Left forelimb (tissue), 1 donor: ENCODE results near the gene ENDOU.

ENCODE experiments used
- DNase-seq: peaks from one replicate; pipeline ENCODE4 v3.0.0-alpha.2; 2018; ENCODE audit warnings: low spot score

ENDOU gene

DNA sequence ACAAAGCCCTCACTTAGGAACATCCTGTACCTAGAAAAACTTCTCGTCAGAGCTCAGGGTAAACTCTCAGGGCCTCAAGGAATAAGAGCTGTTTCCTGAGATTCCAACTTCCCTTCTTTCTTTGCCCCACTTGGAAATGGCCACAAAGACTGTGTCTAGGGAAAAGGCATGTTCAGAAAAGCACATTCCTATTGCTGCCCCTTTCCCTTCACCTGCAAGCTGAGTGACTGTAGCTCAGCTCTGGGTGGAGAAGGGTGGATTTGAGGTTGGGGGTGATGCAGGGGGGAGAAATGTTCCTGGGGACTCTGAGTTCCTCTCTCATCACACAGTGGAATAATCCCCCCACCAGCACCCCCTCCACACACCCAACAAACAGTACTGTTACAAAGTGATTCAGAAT lies 6.8 kb downstream of the ENDOU start:
- no peak for DNase-seq

DNA sequence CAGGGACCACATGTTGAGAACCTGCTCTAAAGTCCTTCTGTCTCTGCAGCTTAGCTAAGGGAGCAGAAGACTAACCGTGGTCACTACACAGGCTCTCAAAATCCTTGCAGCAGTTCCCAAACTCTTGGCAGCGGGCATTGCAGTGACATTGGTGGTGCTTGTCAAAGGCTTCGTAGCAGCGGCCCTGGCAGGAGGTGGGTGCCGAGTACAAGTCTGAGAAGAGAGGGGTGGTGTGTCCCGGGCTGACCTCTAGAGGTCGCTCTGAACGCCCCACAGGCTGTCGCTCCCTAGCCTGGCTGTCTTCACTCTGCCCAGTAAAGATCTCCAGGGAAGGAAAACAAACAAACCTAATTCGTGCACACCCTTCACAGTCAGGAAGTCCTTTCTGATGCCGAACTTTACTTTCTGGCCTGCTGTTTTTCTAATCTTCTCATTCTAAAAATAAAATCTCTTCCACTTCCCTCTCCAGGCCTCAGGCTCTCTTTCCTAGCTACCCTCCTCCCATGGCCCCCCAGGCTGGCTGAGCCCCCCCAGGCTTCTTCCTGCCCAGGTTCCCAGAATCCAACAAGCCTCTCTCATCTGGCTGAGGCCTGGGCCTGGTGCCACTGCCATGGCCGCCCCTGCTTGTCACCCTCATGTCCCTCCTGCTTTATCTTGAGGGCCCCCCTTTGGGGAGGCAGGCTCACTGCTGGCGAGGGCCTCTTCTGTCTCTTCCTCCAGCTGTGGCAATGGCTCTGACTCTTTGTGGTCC lies 7.7 kb downstream of the ENDOU start:
- peak; percentile 81 for DNase-seq

DNA sequence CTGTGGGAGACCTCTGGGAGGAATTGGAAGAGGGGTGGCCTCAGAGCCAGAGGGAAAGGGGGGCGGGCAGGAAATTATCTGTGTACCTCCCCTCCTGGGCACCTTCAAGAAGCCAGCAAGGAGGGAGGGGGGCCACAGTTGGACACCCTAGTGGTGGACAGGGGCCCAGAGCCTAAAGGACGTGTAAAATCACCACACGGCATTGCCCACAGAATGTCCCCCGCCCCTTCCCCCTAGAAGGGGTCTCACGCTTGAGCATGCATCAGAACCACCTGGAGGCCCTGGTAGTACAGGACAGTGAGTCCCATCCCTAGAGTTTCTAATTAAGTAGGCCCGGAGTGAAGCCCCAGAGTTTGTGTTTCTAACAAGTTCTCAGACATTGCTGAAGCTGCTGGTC lies 8.2 kb downstream of the ENDOU start:
- DNase-seq, result no peak

DNA sequence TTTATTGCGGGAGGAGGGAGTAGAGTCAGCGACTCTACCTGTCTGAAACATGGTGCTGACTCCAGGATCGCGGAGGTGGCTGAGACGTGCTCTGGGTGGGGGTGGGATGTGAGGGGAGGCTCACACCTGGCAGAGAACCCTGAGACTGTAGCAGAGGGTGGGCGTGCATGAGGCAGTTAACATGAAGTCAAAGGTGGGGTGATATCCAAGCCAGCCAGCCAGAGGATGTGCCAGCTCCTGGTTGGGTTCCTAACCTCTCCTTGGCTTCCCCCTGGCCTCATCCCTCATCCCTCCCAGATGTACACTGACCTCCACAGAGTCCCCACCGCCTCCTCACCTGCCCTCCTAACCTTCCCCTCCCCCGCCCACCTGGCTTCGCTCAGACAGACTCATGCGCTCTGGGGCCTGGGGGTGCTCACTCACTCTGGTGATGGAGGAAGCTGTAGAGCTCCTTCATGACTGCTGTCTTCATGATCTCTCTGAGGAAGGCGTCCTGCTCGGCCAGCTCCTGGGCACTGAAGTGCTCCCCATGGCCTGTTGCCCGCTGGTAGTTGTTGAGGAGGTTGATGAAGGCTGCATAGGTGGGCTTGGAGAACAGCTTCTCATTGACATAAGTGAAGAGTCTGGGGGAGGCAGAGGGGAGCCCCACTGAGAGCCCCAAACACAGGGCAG lies 9.3 kb downstream of the ENDOU start:
- DNase-seq, result no peak

DNA sequence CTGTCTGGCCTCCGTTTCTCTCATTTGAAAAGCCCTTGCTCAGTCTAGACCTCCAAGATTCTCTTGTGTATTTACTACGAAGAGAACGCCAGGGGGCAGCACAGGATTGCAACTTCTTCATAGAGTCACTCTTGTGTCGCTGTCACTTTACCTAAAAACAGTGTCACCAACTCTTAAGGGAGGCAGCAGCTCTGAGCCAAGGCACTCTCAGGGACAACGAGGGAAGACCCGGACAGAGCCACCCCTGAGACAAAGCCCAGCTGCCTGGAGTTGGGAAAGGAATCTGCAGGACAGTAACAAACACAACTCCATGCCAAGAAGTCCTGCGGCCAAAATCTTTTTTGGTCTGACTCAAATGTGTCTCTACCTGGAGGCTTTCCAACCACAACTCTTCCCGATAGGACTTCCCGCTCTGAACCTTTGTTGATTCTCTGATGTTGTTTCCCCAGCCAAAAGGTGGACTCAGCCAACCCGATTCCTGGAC lies 9.9 kb downstream of the ENDOU start:
- DNase-seq, result peak; percentile 82

DNA sequence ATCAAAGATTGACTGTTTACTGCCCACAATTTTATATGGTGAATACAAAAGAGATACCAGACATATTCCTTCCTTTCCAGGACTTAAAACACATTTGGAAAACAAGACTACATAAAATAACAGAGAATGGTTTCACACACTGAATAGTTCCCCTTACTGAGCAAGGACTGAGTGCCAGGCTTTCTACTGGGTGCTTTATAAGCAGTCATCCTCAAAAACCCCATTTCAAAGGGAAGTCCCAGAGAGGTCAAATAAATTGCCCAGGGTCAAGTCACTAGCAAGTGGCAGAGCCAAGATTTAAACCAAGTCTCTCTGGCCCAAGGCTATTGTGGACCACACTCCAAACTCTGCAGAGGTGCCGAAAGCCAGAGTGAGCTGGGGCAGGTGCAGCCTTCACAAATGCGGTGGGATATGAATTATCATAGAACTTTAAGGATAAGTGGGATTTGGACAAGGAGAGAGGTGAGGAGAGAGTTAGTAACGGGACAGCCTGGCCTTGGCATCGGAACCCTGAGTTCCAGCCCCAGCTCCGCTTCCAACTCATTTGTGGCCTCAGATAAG lies 10.4 kb downstream of the ENDOU start:
- DNase-seq, result no peak

DNA sequence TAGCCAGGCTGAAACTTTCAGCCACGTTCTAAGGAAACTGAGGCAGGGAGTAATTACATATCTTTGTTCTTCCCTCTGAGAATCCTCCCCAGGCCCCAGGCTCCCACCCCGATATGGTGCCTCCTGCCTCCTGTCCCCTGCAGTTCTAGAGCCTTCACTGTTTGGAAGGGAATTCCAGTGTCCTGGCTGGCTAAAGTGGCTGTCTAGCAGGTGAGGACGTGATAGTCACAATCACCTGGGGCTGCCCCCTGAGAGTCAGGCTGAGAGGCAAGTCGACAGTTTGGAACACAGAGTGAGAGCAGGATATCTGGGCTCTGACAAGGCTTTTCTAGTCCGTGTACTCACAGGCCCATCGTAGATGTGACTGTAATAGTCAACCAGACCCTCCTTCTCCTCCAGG lies 13.1 kb downstream of the ENDOU start:
- DNase-seq, result no peak

DNA sequence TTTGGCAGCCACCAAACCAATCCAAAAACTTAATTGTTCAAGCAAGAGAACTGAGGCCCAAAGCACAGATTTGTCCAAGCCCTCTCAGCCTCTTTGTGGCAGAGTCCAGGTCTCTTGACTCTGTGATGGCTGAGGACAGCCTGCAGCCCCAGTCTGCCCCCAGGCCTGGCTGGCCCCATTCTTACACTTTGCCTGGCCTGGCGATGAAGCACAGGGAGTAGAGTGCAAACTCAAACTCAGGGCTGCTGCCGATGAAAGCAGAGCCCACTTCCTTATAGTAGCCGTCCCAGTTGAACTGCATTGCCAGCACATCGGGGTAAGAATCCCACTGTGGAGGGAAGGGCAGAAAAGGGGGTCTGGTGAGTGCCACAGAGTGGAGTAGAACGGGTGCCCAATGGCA lies 13.8 kb downstream of the ENDOU start:
- no peak for DNase-seq

DNA sequence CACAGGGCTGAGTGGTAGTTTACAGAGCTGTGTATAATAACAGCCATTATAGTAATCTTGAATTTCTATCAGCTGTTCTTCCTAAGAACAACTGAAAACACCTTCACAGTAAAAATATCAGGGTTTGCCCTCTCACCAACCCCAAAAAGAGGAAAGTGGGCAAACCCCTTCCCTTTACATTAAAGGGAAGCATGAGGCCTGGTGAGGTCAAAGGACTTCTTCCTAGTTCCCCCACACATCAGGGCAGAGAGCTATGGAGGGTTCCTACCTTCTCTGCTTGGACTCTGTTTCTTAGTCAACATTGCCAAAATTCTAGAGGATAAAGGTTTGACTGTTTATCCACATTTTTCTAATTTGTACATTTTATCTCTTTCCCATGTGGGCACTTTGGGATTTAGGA lies 15.0 kb downstream of the ENDOU start:
- no peak for DNase-seq

DNA sequence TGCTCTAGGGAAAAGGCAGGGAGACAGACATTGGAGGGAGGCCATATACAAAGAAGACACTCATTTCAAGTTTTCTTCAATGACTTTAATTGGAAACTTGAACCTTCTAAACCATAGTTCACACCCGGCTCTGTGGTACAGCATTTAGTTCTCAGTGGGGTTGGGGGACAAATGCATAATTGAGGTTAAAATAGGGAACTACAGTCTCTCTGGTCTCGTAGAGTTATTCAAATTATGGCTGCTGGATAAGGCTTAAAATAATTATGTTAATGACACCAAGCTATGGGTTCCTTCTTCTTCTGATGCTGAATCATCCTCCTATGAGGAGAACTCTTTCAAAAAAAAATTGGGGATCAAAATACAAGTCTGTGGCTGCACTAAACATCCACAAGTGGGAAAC lies 15.6 kb downstream of the ENDOU start:
- no peak for DNase-seq

DNA sequence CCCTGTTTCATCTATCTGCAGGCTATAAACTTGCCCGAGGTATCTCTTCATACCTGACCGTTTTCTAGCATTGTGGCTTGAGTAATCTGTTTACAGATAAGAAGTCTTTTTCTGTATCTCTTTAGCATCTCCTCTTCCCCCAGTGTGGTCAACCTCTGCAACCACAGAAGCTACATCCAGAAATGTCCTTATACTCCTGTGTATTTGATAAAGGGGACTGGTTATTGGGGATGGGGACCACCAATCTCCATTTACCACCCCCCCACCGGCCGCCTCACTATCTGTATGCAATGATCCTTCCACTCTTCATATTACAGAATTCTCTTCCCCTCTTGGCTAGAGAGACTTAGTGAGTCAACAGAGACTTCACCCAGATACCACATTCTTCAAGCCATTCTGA lies 16.1 kb downstream of the ENDOU start:
- no peak for DNase-seq

DNA sequence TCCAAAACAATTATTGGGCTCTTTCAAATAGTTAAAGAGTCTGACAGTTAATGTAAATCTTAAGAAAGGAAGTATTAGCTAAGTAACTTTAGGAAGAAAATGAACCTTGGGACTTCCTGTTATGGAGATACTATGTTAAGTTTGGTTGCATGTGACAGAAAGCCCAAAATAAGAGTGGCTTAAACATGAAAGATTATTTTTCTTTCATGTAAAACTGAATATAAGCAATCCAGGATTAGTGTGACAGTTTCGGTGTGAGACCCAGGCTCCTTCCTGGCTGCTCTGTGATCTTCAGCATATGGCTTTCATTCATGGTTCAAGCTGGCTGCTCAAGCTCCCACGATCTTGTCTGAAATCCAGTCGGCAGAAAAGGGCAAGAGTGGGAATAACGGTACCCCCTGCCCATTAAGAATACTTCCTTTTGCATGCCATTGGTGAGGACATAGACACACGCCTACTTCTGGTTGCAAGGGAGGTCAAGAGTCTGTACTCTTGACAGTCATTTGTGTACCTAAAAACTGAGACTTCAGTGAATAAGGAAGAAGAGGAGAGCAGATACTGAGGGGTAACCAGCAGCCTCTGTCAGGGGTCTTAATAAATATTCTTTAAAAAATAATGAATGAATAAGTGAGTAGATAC lies 17.3 kb downstream of the ENDOU start:
- DNase-seq, result no peak

DNA sequence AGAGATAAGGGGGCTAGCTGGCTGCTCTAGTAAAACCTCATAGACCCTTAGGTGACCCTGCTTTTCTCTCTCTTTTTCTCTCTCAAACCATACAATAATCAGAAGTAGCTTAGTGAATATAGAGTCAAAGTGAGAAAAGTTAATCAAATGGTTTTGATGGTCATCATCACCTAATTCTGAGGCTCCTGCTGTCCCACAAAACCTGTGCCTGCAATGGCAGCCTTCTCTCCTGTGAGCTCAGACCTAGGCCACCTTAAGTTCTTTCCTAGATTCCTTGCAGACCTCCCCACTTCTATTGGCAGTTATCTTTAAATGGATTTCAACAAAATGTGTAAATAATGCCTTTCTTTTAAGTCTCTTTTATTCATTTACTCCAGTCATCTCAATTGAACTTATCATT lies 17.9 kb downstream of the ENDOU start:
- DNase-seq, result no peak

DNA sequence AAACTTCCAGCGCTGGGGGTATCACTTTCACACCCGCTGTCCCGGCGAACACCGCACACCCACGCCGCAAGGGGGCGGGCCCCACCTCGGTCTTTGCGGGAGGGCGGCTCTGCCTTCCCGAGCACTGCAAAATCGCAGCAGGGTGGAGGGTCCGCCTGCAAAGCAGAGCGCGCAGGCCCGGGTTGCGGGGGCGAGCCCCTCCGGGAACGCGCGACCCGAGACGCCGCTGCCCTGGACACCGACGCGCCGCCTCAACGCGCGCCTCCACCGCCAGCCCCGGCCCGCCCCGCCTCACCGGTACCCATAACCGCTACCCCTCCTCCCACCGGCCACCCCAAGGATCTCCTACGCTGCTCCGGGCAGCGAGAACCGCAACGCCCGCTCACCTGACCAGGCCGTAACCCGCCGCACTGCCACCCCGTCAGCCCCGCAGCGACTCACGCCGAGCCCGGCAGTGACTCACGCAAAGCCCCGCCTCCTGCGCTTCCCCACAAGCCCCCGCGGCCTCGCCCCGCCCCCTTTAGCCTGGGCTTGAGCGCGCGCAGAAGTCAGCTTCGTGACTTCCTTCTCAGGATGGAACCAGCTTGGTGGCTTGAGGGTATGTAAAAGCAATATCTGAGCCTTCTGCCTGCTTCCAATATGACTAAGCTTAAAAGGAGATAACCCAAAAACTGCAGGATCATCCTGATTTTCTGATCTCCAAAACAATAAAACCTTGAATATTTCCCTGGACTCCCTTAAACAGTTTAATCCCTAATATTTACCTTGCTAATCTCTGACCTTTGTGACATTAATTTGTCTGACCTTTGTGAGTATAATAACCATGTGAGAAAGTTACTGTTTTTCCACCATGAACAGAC lies 19.5 kb downstream of the ENDOU start, which contains the start of gene RPAP3:
RPAP3 (minus strand) TSS at position 465 of the 860 bp plus-strand sequence. CDS start 3,190 bp downstream, outside the sequence.
- peak; percentile 97 for DNase-seq

DNA sequence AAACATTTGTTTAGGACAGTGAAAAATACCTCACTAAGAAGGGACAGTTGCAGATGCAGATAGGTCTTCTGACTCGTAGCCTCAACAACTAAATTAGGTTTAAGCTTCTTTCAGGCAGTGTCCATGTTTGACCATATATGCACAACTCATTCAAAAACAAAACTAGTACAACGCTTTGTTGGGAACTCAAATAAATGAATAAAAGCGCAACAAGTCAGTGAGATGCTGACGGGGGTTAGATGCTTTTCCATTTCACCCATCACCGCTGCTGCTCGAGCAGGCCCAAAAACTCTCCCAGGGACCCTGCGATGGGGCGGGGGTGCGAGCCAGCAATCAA lies 20.1 kb downstream of the ENDOU start:
- DNase-seq, result no peak

DNA sequence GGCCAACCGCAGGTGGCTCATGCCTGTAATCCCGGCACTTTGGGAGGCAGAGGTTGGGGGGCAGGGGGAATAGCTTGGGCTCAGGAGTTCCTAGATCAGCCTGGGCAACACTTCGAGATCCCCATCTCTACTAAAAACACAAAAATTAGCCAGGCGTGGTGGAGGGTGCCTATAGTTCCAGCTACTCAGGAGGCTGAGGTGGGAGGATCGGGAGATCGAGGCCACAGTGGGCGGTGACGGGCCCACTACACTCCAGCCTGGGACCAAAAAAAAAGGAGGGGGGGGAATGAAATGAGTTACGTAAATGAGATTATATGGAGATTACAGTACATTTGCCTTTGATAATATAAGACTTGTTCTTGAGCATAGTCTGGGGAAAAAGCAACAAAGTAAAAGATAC lies 20.6 kb downstream of the ENDOU start:
- DNase-seq, result no peak

DNA sequence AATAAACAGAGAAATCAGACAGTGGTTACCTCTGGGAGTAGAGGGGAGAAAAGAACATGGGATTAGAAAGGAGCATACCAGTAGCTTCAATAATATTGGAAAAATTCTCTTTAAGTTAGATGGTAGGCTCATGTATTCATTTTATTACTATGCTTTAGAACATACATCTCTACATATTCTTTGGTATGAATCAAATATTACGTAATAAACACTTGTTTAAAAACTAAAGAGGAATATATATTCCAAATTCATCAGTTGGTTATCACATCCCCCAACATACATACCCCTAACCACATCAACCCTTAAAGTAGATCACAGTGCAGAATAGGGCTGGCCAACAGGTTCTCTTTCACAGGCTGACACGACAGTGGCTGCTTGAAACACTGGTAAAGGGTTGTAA lies 25.0 kb downstream of the ENDOU start:
- DNase-seq, result no peak

DNA sequence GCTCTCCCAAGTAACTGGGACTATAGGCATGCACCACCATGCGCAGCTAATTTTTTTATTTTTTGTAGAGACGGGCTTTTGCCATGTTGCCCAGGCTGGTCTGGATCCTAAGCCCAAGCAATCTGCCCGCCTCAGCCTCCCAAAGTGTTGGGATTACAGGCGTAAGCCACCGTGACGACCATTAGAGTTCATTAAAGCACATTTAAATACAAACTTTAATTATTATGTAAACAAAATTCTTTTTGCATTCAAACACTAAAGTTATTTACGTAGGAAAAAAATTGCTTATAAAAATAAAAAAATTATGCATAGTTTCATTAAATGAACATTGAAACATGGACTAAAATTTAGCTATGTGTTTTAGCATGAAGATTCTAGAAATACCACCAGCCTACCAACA lies 26.7 kb downstream of the ENDOU start:
- DNase-seq, result no peak

DNA sequence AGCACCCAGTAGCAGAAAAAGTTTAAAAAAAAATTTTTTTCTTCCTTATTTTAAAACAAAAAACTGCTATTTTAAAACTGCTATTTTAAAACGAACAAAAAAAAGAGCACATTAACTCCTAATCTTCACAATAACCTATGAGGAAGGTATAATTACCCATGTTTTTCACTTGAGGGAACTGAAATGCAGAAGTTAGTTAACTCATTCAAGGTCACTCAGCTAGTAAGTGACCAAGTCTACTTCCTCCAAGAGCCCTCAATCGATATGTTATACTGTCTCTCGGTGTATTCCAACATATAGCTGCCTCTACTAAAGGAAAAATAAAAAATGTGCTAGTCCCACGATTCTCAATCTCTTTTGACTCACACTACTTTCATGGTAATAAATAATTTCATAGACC lies 27.2 kb downstream of the ENDOU start:
- DNase-seq, result no peak

DNA sequence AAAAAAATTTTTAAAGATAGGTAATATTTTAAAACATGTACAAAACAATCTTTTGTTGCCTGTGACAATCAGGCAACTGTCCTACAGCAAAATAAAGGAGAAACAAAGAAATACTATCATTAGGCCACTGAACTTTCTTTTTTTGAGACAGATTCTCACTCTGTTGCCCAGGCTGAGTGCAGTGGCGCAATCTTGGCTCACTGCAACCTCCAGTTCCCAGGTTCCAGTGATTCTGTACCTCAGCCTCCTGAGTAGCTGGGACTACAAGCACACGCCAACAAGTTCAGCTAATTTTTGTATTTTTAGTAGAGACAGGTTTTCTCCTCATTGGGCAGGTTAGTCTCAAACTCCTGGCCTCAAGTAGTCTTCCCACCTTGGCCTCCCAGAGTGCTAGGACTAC lies 36.1 kb downstream of the ENDOU start:
- DNase-seq, result no peak

DNA sequence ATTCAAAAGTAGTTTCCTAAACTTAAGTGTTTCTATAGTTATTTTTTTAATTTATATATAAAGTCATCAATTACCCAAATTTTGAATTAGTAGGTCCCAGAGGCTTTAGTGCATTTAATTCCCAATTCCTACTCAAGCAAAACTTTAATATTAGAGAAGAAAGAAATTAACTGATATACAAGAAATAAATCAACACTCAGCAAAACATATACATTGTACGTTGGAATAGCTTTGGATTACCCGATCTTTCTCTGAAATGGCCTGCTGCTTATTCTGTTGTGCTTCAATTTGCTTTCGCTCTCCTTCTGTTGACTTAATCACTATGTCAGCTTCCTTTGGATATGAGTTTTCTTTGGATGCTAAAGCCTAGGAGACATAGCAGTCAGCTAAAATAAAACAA lies 37.7 kb downstream of the ENDOU start:
- no peak for DNase-seq

DNA sequence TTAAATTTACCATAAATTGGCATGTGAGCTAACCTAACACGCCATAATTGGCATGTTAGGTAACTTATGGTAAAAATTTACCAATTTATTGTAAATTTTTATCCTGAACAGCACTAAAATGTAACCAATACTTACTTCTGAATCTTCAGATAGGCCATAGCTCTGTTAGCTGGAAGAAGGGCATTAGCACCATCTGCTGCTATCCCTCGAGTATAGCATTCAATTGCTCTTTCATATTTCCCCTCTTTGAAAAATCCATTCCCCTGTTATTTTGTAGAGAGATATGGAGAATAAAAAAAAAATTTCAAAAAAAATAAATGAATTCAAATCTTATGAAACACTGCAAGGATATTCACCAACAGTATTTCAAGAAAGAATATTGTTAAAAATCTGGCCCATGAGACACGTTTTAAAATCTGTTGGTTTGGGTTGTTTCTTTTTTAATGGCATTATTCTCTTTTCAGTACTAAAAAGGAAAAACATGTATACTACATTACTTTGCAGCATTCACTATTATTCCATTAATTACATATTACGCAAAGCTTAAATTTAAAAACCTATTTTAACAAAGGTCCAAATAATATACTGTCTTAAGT lies 38.5 kb downstream of the ENDOU start:
- DNase-seq, result no peak
